ENCODE measurements around the gene DCTN2.

DCTN2 gene

DNA sequence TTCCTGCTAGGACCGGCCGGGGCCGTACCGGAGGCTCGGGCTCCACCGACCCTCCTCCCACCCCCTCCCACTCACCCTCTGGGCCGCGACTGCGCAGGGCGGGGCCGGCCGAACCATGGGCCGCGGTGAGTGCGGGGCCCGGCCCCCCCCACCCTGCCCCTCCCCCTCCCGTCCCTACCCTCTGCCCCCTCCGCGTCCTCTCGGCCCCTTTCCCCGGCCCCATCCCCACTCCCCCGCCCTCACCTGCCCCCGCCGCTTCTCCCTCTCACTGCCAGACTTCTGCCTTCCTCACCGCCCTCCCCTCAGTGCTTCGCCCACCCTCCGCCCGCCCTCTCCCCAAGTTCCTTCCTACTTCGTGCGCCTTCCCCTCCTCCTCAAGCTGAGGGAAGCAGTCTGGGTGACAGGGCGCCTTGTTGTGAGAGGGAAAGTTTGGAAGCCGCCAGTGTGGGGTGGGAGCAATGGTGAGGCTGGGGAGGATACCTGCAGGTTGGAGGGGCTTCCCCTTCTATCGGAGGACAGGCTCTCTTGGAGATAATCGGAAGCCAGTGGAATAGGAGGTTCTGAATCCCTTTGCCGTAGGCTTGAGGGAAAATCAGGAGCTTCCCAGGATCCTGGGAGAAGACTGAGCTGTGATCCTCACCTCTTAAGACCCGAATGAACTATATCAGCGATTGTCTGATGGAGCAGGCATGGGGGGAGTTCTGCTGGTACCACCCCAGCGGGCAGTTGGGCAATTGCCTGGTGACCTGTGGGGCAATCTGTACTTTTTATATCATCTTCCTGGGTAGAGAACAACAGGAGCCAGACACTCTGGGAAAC is 23.9 kb downstream of the DCTN2 start:
- Histone ChIP-seq H3K36me3 (peaks cover 63% of the 10 kb centered on the region), H3K27me3 (ENCODE audit: insufficient read depth, low read depth, severe bottlenecking) (no peaks in the 10 kb centered on the region), H3K9me3 (ENCODE audit: severe bottlenecking) (no peaks in the 10 kb centered on the region), H3K4me3 (ENCODE audit: low read depth, low read length) (peak overlapping the region; percentile 59), H3K27ac (peak overlapping the region; percentile 99)
- TF ChIP-seq, protein P1, sequence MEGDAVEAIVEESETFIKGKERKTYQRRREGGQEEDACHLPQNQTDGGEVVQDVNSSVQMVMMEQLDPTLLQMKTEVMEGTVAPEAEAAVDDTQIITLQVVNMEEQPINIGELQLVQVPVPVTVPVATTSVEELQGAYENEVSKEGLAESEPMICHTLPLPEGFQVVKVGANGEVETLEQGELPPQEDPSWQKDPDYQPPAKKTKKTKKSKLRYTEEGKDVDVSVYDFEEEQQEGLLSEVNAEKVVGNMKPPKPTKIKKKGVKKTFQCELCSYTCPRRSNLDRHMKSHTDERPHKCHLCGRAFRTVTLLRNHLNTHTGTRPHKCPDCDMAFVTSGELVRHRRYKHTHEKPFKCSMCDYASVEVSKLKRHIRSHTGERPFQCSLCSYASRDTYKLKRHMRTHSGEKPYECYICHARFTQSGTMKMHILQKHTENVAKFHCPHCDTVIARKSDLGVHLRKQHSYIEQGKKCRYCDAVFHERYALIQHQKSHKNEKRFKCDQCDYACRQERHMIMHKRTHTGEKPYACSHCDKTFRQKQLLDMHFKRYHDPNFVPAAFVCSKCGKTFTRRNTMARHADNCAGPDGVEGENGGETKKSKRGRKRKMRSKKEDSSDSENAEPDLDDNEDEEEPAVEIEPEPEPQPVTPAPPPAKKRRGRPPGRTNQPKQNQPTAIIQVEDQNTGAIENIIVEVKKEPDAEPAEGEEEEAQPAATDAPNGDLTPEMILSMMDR (IDR thresholded peaks at IDR 0.05; ENCODE audit: low read depth, low read length) = no peak
- DNase-seq = peak; percentile 67

DNA sequence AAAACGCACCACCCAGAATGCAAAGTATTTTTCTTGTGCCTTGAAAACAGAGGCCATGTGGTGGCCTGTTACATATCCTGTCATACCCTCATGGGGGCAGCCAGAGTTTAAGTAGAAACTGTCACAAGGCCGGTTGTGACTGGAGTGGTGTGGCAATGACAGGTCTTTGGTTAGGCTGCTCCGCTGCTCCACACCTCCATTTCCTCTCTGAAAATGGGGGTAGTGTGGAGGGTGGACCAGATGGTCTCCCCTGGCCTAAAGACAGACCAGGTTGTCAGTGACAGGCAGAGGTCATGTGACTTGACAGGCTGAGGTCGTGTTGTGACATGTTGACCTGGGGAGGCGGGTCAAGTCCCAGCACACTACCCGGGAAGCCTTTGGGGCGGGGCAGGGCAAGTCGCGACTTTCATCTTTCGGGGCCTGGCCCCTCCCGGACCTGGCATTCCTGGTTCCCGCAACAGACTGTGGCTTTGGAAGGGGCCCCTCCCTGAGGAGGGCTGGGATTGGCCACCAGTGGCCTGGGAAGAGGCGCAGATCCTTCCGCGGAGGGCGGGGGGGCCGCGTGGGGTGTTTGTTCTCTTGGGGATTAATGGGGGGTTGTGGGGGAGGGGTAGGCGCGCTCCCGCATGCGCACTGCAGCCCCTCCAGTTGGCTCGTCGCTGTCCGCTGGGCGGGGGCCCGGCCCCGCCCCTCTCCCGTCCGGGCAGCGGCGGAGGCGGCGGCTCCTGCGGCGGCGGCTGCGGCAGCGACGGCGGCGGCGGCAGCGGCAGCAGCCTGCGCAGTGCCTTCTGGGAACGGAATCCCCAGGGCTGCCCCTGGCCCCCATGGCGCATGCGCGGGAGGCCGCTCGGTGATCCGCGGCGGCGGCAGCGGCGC is 24.7 kb downstream of the DCTN2 start, which contains the start of gene MBD6:
MBD6 (plus strand) TSS at position 814 of the 876 bp plus-strand sequence. CDS start 1,480 bp downstream, outside the sequence.
- no peaks in the 10 kb centered on the region for H3K27me3 ChIP-seq (ENCODE audit: insufficient read depth, low read depth, severe bottlenecking)

DNA sequence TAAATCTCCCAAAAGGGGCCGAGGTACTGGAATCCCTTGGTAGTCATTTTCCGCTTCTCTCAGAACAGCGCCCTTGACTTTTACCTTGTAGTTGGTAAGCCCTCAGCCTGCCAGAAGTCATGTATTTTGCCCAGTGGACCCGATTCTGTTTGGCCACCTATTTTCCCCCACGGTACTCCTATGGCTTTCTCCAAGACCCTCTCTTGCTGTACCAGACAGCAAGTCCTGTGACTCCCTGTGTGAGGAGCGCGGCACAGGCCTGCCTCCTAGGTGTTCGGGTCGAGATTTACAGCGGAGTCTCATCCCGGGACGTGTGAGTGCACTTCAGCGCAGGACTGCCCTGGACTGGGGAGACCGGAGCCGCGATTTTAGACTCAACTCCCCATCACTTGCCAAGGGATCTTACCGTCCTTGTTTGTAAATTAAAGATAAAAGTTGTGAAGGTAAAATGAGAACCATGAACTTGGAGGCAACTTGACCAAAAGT is 25.4 kb downstream of the DCTN2 start:
- peak; percentile 74 for DNase-seq
- Histone ChIP-seq H3K4me3 (ENCODE audit: low read depth, low read length) (peak overlapping the region; percentile 51), H3K36me3 (peaks cover 65% of the 10 kb centered on the region), H3K9me3 (ENCODE audit: severe bottlenecking) (no peaks in the 10 kb centered on the region), H3K27ac (peak overlapping the region; percentile 99), H3K27me3 (ENCODE audit: insufficient read depth, low read depth, severe bottlenecking) (no peaks in the 10 kb centered on the region)
- TF ChIP-seq, protein P1 (IDR thresholded peaks at IDR 0.05; ENCODE audit: low read depth, low read length) = peak; percentile 46

More for the DNA sequence above, 24.7 kb downstream of the DCTN2 start, which contains the start of gene MBD6:
- H3K9me3 ChIP-seq (ENCODE audit: severe bottlenecking) = no peaks in the 10 kb centered on the region
- peak within 1 kb of the TSS; percentile 99 for H3K27ac ChIP-seq
- DNase-seq = peak; percentile 98
- H3K4me3 ChIP-seq (ENCODE audit: low read depth, low read length) = peak within 1 kb of the TSS; percentile 59
- TF ChIP-seq, protein P1 (IDR thresholded peaks at IDR 0.05; ENCODE audit: low read depth, low read length) = no peak
- H3K36me3 ChIP-seq = peaks cover 65% of the 10 kb centered on the region

DNA sequence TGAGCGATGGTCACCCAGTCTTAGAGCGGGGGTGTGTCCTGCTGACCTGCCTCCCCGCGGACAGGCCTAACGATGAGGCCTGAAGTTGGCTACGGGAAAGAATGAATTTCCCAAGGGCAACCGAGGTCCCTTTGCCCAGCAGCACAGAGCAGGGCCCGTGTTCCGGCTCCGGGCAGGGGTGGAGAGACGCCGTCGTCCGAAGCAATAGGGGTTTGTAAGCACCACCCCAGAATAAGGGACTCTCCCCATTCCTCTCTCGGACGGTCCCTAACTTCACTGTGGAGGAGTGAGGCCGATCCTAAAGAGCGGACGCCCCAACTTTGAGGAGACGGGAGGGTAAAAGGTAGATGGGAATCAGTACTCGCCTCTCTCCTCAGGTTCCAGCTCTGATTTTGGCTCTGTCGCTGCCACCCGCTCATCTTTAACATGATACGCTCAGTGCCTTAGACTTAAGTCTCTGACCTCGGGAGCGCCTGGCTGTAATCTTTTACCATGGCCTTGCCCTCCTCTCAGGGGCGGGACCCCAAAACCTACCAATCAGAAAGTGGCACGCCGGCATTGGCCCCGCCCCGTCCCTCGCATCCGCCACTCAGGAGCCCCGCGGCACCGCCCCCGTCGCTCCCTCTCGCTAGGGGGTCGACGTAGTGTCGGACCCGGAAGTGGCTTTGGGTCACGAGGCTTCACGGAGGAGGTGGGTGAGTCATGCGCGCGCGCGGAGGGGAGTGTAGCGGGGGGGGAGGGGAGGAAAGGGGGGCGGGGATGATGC is 26.8 kb downstream of the DCTN2 start, which contains the start of gene DDIT3:
DDIT3 (minus strand) TSS at position 462 of the 766 bp plus-strand sequence. CDS start 3,108 bp downstream, outside the sequence.
- Histone ChIP-seq H3K9me3 (ENCODE audit: severe bottlenecking) (no peaks in the 10 kb centered on the region), H3K4me3 (ENCODE audit: low read depth, low read length) (peak within 1 kb of the TSS; percentile 90), H3K27ac (peak within 1 kb of the TSS; percentile 99), H3K36me3 (peaks cover 67% of the 10 kb centered on the region), H3K27me3 (ENCODE audit: insufficient read depth, low read depth, severe bottlenecking) (no peaks in the 10 kb centered on the region)
- TF ChIP-seq, protein P1 (IDR thresholded peaks at IDR 0.05; ENCODE audit: low read depth, low read length) = no peak
- peak; percentile 99 for DNase-seq

DNA sequence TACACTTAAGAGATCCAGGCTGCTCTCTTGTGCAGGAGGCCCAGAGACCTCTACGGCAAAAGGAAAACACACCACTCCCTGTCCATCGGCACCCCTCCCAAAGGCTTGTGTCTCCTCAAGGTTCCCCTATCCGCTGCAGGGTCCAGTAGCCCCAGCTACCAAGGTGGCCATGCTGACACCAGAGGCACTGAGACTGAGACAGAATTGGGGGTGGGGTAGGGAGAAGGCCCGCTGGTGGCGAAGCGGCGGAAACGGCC is 27.3 kb downstream of the DCTN2 start:
- Histone ChIP-seq H3K9me3 (ENCODE audit: severe bottlenecking) (no peaks in the 10 kb centered on the region), H3K36me3 (peaks cover 67% of the 10 kb centered on the region), H3K4me3 (ENCODE audit: low read depth, low read length) (peak overlapping the region; percentile 90), H3K27me3 (ENCODE audit: insufficient read depth, low read depth, severe bottlenecking) (no peaks in the 10 kb centered on the region), H3K27ac (peak overlapping the region; percentile 97)
- DNase-seq = peak; percentile 55
- TF ChIP-seq, protein P1 (IDR thresholded peaks at IDR 0.05; ENCODE audit: low read depth, low read length) = no peak

All from WERI-Rb-1 (cell line).